Endothelial cell of umbilical vein (primary cell): Measurements from ENCODE around the gene MAP2K5.

Experiments used
- EZH2 ChIP-seq: IDR thresholded peaks from 2 replicates; pipeline ENCODE4 v1.6.1; 2012; ENCODE audit warnings: borderline replicate concordance, low read depth, mild to moderate bottlenecking, moderate library complexity, low read length, inconsistent platforms; ENCODE audit not compliant: severe bottlenecking
- FOS ChIP-seq: IDR thresholded peaks from 2 replicates; pipeline ENCODE4 v1.6.1; 2011; ENCODE audit warnings: mild to moderate bottlenecking, low read length, moderate library complexity, borderline replicate concordance; ENCODE audit not compliant: insufficient read depth
- GATA2 ChIP-seq: IDR thresholded peaks from 2 replicates; pipeline ENCODE4 v1.7.0; 2011; ENCODE audit warnings: low read depth, mild to moderate bottlenecking, moderate library complexity, mixed read lengths, low read length; ENCODE audit not compliant: insufficient read length, insufficient read depth
- JUN ChIP-seq: IDR thresholded peaks from 2 replicates; pipeline ENCODE4 v1.6.1; 2011; ENCODE audit warnings: borderline replicate concordance, low read depth; ENCODE audit not compliant: insufficient read length, insufficient read depth
- MYC ChIP-seq: IDR thresholded peaks from one replicate; pipeline ENCODE4 v1.6.1; 2011; ENCODE audit warnings: mild to moderate bottlenecking, low read depth, low read length
- POLR2A ChIP-seq: IDR thresholded peaks from 2 replicates; pipeline ENCODE4 v1.6.1; 2012; ENCODE audit warnings: low read depth, mild to moderate bottlenecking, control low read depth, low read length
- POLR2AphosphoS5 ChIP-seq: IDR thresholded peaks from 2 replicates; pipeline ENCODE4 v1.6.1; 2012; ENCODE audit warnings: low read depth, mild to moderate bottlenecking, control low read depth, low read length, moderate library complexity; ENCODE audit not compliant: insufficient read depth
- TF ChIP-seq, protein P1 (sequence below), 2 donors: IDR thresholded peaks; 1 replicate in 1 of 2; 2 replicates in 1 of 2; pipeline ENCODE4 v1.5.1; 2011; ENCODE audit warnings: low read length in 2 of 2, mild to moderate bottlenecking in 2 of 2, moderate library complexity in 2 of 2, control low read depth in 1 of 2, inconsistent platforms in 1 of 2, low read depth in 1 of 2; ENCODE audit not compliant: insufficient read depth in 1 of 2; ENCODE audit errors: extremely low read depth in 1 of 2
- TF ChIP-seq, protein P2 (sequence below): IDR thresholded peaks from 2 replicates; pipeline ENCODE4 v1.6.1; 2011; ENCODE audit not compliant: insufficient read depth, insufficient read length

DNA sequence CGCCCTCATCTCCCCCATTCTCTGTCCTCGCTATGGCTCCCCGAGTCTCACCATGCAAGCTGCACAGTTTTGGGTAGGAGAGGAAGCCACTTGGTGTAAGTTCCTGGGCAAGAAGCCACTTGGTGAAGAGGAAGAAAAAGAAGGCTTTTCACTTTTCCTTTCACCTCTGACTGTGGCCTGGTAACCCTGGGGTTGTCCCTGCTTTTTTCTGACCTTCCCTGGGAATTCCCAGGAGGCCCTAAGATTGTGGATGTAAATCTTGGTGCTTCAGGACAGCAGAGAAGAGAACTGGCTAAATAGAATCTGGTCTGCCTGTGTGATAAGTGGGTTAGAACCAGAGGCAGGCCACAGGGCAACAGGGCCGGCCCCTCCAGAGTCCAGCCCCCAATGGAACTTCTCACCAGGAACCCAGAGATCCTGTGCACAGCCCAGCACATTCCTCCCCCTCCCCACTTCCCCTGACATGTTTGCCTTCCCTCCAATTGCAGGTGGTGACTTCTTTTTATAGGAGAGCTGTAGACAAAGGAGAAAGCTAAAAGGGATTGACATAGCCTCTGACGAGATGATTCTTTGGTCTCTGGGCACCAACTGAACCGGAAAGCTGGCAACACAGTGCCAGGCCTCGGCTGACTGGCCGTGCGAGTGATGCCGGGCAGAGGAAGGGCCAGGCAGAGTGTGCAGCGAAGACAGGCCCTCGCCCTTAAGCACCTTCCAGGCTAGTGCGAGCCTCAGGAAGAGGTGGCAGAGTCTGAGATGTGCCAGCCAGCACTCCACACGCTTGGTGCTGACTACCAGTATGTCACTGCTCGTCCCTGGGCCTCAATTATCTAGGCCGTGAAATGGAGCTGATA lies 263.4 kb downstream of the MAP2K5 start:
- TF ChIP-seq, protein P1, sequence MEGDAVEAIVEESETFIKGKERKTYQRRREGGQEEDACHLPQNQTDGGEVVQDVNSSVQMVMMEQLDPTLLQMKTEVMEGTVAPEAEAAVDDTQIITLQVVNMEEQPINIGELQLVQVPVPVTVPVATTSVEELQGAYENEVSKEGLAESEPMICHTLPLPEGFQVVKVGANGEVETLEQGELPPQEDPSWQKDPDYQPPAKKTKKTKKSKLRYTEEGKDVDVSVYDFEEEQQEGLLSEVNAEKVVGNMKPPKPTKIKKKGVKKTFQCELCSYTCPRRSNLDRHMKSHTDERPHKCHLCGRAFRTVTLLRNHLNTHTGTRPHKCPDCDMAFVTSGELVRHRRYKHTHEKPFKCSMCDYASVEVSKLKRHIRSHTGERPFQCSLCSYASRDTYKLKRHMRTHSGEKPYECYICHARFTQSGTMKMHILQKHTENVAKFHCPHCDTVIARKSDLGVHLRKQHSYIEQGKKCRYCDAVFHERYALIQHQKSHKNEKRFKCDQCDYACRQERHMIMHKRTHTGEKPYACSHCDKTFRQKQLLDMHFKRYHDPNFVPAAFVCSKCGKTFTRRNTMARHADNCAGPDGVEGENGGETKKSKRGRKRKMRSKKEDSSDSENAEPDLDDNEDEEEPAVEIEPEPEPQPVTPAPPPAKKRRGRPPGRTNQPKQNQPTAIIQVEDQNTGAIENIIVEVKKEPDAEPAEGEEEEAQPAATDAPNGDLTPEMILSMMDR (IDR thresholded peaks at IDR 0.05; ENCODE audit: extremely low read depth in 1 of 2, insufficient read depth in 1 of 2, low read depth in 1 of 2, low read length in 2 of 2), result no peak
- TF ChIP-seq, protein P2, sequence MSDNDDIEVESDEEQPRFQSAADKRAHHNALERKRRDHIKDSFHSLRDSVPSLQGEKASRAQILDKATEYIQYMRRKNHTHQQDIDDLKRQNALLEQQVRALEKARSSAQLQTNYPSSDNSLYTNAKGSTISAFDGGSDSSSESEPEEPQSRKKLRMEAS, result no peak
- no peak for TF ChIP-seq POLR2A
- TF ChIP-seq POLR2AphosphoS5, result no peak
- TF ChIP-seq EZH2, result no peak
- no peak for TF ChIP-seq GATA2
- no peak for TF ChIP-seq FOS
- no peak for TF ChIP-seq MYC
- TF ChIP-seq JUN, result no peak
